GM18508 (cell line): ENCODE results near the gene HDLBP.
"Not testable (repeated sequence)": the region's sequence is repeated elsewhere in the genome, so short reads cannot be mapped to it uniquely, and the experiment has no call there.

ENCODE experiments used
- ATAC-seq: cut with Tn5 transposase; IDR thresholded peaks from one replicate; pipeline ENCODE4 v1.9.1; 2021; ENCODE audit warnings: moderate number of reproducible peaks; ENCODE audit not compliant: insufficient read depth, unreplicated experiment

The HDLBP gene

DNA sequence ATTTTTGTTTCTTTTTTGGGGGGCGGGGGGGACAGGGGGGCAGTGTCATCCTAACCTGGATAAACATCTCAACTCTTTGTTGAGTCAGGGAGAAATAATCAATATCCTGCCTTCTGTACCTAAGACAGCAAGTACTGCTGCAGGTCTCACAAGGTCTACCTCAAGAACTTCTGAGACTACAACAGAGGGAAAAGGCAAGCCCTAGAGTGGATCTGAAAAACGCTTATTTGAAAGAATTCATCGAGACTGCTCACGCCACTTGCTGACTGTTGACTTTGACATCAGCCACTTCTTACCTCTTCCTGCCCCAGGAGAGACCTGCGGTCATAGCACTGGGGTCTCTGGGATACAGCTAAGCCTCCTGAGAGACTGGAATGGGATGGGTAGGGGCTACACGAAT is 8.4 kb downstream of the HDLBP start:
- no peak for ATAC-seq

DNA sequence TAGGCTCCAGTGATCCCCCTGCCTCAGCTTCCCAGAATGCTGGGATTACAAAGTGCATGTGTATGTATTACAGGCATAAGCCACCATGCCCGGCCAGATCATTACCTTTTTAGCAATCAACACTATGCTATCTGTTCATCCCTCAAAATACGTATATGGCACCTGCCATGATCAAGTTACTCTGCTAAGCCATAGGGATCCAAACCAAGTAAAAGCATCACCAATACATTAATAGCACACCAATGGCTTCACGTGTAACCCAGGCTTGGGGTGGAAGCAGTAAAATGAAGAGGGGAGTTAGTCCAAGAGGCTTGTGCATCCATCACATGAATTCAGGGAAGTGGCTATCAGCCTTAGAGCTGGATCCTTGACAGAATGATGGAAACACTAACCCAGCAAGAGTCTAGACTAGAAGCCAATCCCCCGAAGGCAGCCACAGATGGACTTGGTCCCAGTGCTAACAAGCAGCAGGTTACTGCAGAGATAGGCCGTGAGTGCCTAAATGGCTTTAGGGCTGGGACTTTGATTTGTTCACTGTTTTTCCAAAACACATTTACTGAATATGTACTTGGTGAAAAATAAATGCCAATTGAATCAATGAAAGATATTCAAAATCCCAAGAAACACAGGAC is 11.3 kb downstream of the HDLBP start:
- no peak for ATAC-seq

DNA sequence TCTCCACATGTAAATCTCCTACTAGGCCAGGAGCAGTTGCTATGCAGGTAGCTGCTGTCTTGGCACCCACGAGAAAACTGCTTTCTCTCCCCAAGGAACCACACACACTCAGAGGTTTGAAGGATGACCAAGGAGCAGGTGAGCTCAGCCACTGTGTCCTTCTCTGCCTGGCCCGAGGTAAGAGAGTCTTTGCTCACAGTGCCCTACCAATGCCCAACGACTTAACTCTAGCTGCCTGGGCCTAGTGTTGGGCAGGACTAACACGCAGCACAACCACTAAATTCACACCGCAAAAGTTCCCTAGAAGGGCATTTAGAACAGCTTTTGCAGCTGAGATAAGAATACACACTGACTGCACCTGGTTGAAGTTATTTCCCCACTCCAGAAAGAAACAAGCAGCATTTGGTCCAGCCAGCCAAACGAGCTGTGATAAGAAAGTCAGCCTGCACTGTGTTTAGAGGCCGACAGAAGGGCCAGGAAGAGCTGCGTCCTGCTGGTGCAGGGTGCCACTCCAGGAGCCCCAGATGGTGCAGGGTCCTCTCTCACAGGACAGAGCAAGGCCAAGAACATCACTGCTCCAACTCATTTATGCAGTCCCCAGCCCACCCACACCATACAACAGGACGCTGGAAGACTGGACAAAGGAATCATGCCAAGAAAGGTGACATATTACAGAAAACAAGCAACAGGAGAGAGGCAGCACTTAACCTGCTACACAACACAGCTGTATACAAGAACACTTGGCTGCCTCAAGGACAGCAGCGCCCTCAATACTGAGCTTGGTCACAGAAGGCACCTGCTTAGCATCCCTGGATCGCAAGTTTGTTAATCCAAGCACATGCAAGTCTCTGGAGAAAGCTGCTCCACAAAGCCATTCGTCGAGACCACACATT is 12.5 kb downstream of the HDLBP start:
- no peak for ATAC-seq

DNA sequence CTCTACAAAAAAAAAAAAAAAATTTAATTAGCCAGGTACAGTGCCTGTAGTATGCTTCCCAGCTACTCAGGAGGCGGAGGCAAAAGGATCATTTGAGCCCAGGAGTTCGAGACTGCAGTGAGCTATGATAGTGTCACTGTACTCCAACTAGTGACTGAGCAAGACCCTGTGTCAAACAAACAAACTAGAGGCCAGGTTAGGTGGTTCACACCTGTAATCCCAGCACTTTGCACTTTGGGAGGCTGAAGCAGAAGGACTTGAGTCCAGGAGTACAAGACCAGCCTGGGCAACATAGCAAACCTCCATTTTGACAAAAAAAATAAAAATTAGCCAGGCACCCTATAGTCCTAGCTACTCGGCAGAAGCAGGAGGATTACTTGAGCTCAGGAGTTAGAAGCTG is 13.4 kb downstream of the HDLBP start:
- no peak for ATAC-seq

DNA sequence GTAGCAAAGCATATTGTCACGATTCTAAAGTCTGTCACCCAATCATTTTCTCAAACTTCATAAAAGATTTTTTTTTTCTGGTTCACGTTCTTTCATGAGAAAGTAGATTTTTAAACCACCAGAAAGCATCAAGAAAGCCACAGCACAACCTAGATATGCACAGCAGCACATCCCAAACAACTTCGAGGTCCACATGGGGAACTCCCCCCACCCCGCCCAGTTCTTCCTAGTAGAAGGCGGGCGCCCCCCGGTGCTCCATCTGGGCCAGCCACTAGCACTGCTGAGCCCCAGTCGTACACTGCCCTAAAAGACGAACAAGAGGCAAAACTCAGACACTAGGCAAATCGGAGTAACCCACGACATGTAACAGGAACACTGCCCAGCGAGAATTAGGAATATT is 15.5 kb downstream of the HDLBP start:
- no peak for ATAC-seq

DNA sequence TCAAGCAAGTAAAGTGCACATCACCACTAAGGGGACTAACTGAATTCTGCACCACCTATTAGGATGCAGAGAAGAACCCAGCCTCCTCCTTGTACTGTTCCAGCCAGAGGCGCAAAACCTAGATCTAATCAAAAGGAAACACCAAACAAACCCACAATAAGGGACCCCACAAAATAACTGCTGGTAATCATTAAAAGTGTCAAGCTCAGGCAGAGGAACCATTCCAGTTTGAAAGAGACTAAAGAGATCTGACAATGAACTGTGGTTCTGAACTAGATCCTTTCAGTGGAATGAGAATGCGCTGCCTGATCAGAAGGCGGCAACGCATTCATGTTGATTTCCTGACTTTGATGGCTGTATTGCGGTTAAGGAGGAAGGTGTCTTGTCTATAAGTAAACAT is 16.8 kb downstream of the HDLBP start:
- ATAC-seq = no peak

DNA sequence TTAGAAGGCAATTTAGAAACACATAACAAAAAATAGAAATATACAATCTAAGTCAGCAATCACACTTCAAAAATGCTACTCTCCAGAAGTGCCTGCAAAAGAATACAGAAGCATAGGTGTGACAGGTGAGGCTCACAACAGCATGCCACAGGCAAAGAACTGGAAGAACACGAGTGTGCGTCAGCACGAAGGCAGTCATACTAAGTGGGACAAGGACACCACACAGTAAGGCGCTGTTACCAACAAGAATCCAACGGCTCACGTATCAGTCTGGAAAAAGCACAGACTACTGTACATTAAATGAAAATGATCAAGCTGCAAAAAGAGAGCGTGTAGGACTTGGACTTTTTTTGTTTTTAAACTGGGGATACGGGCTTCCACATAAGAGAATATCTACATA is 18.7 kb downstream of the HDLBP start:
- no peak for ATAC-seq

DNA sequence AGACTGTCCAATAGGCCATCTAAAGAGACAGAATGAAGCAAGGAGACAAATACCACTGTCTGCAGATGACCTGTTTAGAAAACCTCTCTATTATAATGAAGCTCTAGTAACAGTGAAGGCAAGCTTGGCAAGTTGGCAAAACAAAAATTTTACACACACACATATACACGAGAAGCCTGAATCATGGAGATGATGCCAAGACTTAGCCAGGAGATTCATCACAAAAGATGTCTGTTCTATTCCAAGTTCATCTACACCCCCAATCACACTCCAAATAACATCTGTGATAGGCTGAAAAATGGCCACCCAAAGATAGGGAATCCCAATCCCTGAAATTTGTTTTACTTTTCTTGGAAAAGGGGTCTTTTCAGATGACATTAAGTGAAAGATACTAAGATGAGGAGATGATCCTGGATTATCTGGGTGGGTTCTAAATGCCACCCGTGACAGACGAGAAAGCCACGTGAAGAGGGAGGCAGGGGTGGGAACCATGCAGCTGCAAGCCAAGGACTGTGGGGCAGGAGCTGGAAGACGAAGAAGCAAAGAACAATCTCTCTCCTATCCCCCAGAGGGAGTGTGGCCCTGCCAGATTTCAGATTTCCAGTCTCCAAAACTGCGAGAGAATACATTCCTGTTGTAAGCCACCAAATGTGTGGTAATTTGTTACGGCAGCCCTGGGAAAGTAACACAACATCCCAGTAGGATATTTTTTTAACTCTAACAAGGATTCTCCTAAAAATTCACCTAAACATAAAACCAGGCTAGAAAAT is 20.0 kb downstream of the HDLBP start:
- ATAC-seq = no peak

DNA sequence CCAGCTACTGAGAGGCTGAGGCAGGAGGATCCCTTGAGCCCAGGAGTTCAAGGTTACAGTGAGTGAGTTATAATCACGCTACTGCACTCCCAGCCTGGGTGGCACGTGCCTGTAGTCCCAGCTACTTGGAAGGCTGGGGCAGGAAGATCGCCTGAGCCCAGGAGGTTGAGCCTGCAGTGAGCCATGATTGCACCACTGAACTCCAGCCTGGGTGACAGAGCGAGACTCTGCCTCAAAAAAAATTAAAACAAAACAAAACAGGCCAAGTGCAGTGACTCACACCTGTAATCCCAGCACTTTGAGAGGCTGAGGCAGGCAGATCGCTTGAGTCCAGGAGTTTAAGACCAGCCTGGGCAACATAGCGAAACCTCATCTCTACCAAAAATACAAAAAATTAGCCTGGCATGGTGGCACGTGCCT is 22.1 kb downstream of the HDLBP start:
- ATAC-seq = not testable (repeated sequence)

DNA sequence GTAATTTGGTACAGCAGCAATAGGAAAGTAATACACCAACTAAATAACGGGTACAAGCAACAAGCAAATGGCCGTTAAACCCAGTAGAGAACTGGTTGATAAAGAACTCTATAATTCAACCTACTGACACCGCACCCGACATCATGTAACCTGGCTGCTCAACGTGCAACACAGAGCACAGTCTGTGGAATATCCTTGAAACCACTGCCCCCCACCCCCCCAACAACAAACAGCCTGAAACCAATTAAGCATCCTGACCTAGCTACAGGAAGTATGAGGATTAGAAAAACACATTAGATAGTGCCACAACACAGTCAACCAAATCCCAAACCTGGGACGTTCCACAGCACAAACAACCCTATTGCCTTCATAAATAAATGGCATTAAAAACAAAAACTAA is 23.5 kb downstream of the HDLBP start:
- ATAC-seq = no peak

DNA sequence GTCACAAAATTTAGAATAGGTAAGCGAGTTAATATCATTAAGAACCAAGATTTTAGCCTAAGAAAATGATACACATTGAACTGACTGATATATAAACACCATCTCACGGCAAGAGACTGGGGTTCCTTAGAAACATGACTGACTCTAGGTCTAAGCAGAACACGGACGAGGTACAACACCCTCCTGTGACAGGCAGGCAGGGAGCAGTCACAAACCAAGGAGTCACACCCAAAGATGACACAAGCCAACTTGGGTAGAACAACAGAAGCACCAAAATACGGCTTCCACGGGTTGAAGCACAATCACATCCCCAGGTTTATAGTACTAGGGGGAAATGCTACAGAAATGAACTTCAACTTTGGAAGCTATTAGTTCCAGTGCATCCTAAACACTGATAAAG is 24.3 kb downstream of the HDLBP start:
- no peak for ATAC-seq

DNA sequence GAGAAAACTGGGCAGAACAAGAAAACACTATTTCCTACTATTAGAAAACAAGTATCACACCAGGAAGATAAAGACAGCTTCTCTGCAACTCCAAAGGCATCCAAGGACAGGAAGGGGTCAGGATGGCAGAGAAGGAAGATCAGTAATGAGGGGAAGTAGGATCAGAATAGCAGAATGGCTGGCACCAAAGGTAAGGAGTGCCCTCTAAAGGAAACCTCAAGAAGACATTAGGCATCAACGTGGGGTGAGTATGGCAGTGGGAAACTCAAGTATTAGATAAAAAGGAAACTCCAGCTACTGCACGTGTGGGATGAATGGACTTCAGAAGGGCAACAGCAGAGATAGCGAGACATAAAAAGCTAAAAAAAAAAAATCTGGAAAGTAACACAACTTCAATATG is 25.9 kb downstream of the HDLBP start:
- ATAC-seq = no peak

DNA sequence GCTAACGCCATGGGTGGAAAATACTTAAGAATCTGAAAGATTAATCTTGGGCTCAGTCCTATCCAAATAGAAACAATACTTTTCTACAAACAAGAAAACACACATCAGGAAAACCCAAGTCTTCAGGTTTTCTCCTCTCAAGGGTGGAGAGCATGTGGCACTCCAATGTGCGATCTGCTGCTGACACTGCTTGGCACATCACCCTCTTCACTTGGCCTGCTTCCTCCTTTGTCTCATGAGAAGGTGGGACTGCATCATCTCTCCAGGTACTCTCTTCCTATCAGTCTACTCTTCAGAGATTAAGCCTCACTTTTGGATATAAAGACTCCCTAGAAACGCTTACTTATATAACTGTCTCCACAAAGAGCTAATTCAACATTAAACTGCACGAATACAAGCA is 26.4 kb downstream of the HDLBP start:
- ATAC-seq = no peak

DNA sequence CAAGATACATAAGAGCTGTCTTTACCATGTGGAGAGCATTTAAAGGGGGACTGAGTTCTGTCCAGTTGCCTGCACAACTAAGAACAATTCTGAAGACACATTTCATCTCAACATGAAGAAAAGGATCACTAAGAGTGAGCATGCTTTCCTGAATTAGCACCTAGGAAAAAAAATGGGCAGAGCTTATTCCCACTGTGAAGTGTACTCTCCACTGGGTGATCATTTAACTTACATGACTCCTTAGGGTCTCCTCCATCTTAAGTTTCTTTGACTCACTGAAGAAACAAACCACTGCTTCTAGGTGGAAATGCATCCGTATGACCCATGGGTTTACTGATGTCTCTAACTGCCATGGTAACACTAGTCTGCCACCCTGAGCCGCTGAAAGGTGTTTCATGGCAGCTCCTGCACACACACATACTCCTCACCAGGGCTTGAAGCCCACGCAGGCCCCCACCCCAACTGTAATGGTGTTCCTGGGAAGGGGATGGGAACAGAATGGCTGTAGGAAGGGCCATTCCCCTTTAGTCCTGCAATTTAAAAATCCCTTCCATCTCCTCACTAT is 27.1 kb downstream of the HDLBP start:
- ATAC-seq = no peak

DNA sequence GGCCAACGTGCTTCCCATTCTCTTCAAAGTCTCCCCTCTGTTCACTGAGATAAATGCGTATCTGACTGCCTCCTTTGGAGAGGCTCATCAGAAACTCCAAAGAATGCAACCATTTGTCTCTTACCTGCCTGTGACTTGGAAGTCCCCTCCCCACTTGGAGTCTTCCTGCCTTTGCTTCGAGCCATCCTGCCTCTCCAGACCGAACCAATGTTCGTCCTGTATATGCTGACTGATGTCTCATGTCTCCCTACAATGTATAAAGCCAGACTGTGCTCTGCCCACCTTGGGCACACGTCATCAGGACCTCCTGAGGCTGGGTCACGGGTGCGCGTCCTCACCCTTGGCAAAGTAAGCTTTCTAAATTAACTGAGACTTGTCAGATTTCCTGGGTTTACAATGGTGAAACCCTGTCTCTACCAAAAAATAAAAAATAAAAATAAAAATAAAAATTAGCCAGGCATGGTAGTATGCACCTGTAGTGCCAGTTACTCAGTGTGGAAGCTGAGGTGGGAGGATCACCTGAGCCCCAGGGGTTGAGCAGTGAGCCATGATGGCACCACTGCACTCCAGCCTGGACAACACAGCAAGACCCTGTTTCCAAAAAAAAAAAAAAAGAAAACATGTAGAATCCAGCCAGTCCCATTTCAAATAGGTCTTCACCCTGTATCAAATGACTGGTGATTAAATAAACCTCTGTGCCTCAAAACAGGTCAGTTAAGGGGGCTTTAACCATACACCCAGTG is 29.0 kb downstream of the HDLBP start:
- ATAC-seq = no peak

DNA sequence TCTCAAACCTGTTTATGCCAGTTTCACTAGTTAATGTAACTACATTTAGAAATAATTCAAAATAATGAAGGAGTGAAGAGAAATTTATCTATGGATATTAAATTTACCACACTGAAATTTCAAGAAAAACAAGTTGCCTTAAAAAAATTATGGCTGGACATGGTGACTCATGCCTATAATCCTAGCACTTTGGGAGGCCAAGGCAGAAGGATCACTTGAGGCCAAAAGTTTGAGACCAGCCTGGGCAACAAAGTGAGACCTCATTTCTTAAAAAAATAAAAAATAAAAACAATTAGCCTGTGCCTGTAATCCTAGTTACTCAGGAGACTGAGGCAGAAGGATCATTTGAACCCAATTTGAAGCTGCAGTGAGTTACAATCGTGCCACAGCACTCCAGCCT is 29.9 kb downstream of the HDLBP start:
- no peak for ATAC-seq

DNA sequence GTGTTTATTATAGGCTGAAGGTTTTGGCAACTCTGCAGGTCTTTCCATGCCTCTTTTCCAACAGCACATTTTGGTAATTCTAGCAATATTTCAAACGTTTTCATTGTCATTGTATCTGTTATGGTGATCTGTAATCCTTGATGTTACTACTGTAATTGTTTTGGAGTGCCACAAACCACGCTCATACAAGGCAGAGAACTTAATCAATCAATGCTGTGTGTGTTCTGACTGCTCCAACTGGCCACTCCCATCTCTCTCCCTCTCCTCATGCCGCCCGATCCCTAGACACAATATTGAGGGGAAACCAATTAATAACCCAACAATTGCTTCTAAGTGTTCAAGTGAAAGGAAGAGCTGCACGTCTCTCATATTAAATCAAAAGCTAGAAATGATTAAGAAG is 32.9 kb downstream of the HDLBP start:
- ATAC-seq = no peak

DNA sequence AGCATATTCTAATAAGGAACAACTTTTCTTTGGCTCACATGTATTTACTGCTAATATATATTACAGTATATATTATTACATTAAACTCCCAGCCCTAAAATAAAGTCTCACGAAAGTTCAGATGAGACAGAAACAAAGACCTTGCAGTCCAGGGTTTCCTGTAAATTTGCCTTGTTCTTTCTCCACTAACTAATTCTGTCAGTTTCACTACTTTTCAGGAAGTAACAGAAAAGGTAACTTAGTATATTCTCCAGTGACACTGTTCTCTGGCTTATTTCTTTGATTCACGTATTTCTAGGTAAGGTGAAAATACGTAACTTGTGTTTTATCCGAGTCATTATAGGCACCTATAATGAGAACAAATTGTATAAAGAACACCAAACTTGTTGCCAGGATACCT is 35.2 kb downstream of the HDLBP start:
- ATAC-seq = no peak

DNA sequence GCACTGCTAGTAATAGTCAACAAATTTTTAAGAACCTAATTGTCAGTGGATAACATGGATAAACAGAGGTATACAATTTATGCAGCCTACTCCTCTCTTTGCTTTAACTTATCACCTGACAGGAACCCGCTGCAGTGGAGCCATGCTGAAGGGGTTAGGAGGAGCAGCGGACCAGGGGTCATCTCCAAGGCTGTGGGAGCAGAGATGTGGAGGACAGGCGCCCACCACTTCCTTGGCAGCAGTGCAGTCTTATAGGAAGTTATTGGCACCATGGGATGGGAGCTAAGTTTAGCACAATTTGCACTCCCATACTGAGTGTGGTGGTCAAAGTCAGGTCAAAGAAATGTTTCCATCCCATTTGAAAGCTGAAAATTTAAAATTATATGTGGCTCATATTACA is 35.6 kb downstream of the HDLBP start:
- no peak for ATAC-seq

DNA sequence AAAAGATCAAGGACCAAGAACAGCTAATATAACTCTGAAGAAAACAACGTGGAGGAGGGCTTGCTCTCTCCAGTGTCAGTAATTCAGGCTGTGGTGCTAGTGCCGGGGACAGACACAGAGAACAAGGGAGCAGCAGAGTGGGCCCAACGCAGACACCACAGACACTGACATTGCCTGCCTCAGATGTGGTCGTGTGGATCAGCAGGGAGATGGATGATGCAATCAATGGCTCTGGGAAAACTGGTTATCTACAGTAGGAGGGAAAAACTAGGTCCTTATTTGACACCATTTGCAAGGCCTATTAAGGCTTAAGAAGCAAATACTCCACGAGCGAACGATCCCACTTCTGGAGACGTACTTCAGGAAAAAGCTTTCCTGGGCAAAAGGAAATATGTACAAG is 36.1 kb downstream of the HDLBP start:
- ATAC-seq = no peak
